Measurements from ENCODE around the gene OR5AL1.

The OR5AL1 gene

GRCh38 chr11:56457076-56457475 is 44.6 kb downstream of the OR5AL1 start:
- TF ChIP-seq, protein P1, sequence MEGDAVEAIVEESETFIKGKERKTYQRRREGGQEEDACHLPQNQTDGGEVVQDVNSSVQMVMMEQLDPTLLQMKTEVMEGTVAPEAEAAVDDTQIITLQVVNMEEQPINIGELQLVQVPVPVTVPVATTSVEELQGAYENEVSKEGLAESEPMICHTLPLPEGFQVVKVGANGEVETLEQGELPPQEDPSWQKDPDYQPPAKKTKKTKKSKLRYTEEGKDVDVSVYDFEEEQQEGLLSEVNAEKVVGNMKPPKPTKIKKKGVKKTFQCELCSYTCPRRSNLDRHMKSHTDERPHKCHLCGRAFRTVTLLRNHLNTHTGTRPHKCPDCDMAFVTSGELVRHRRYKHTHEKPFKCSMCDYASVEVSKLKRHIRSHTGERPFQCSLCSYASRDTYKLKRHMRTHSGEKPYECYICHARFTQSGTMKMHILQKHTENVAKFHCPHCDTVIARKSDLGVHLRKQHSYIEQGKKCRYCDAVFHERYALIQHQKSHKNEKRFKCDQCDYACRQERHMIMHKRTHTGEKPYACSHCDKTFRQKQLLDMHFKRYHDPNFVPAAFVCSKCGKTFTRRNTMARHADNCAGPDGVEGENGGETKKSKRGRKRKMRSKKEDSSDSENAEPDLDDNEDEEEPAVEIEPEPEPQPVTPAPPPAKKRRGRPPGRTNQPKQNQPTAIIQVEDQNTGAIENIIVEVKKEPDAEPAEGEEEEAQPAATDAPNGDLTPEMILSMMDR (IDR thresholded peaks at IDR 0.05) = no peak

Measured in LNCAP (cell line).